ENCODE measurements around the gene EIF4G1. TPM values are rescaled to one million over a fixed set of nuclear protein-coding genes. Genes with fewer than 3 reads are reported as not detected.

Gene EIF4G1
- total RNA-seq, 1 experiment from 2014 or later: 532 TPM

DNA sequence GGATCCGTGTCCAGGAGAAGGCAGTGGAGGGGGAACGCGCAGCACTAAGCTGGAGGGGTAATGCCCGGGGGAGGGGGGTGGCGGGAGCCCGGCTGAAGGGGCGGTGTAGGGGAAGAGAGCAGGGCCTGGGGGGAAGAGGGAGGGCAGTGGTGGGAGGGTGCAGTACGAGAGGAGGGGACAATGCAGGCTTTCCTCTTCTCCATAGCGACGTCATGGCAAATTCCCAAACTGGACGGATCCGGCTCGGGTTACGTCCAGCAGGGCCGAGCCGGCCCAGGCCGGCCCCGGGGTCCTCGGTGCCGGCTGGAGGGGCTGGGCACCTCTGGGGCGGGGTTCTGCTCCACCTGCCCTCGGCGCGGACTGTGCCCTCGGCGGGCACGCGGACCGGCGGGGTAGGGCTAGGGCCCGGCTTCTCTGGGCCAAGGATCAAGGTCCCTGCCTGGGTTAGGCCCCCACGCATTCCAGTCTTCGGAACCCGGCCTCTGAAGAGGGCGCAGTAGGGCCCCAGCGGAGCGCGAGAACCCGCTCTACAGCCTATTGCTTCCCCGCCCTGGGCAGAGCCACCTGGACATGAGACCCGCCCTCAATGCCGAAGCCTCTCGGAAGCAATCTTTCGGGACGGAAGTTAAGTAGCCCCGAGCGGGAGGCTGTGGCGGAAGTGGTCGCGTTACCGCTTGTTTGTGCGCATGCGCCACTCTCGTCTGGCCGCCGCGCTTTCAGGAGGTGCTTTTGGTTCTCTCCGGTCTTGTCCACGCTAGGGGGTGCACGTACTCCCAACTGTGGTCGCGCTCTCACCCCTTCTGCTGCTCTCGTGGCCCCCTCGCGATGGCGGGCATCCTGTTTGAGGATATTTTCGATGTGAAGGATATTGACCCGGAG lies 48.5 kb downstream of the EIF4G1 start:
- no peak overlapping the region for H2BK20ac ChIP-seq (ENCODE audit: low read depth, low read length, poor library complexity, severe bottlenecking)
- H3K4me2 ChIP-seq (ENCODE audit: insufficient read depth, insufficient read length, low read length): peak overlapping the region; percentile 75
- H3K56ac ChIP-seq (ENCODE audit: insufficient read length, low read depth, low read length): no peak overlapping the region
- Mint-ChIP-seq H3K4me3 (peak overlapping the region; percentile 96 to 98), H3K36me3 (ENCODE audit: insufficient read depth in 1 of 3, low read depth in 3 of 3) (peaks cover 33 to 49% (median 46%) of the 10 kb centered on the region in 3 experiments; a peak in 6 of 7 replicates), H3K27ac (peak overlapping the region; percentile 94 to 98 (median 97)), H3K9me3 (no peaks in the 10 kb centered on the region), H3K4me1 (peaks cover 23 to 26% of the 10 kb centered on the region in 2 experiments), H3K27me3 (ENCODE audit: low read depth) (peaks cover 8% of the 10 kb centered on the region)
- no peak overlapping the region for H4K8ac ChIP-seq (replicated peaks; ENCODE audit: insufficient read length, low read depth, low read length)
- H2AFZ ChIP-seq (ENCODE audit: low read length): no peak overlapping the region
- H3K79me2 ChIP-seq (ENCODE audit: insufficient read depth, low read length): no peaks in the 10 kb centered on the region; the same call in 1 of the 2 replicates
- no peak overlapping the region for H2AK5ac ChIP-seq (ENCODE audit: insufficient read length, low read length)
- TF ChIP-seq, protein P1, sequence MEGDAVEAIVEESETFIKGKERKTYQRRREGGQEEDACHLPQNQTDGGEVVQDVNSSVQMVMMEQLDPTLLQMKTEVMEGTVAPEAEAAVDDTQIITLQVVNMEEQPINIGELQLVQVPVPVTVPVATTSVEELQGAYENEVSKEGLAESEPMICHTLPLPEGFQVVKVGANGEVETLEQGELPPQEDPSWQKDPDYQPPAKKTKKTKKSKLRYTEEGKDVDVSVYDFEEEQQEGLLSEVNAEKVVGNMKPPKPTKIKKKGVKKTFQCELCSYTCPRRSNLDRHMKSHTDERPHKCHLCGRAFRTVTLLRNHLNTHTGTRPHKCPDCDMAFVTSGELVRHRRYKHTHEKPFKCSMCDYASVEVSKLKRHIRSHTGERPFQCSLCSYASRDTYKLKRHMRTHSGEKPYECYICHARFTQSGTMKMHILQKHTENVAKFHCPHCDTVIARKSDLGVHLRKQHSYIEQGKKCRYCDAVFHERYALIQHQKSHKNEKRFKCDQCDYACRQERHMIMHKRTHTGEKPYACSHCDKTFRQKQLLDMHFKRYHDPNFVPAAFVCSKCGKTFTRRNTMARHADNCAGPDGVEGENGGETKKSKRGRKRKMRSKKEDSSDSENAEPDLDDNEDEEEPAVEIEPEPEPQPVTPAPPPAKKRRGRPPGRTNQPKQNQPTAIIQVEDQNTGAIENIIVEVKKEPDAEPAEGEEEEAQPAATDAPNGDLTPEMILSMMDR (conservative IDR thresholded peaks at IDR 0.05): peak; percentile 65
- peak overlapping the region; percentile 62 for H2BK120ac ChIP-seq (ENCODE audit: low read depth, low read length, poor library complexity, severe bottlenecking)
- H3K79me1 ChIP-seq (ENCODE audit: insufficient read depth, low read depth, low read length, poor library complexity, severe bottlenecking): no peaks in the 10 kb centered on the region
- peak overlapping the region; percentile 55 for H3K27ac ChIP-seq (ENCODE audit: insufficient read length, low read depth, low read length)
- no peak overlapping the region for H2BK5ac ChIP-seq (ENCODE audit: insufficient read length, low read length)
- H4K91ac ChIP-seq (ENCODE audit: insufficient read length, low read depth, low read length): no peak overlapping the region
- no peak overlapping the region; the same call in 1 of the 2 replicates for H3K4ac ChIP-seq (ENCODE audit: low read depth, low read length)
- H4K5ac ChIP-seq (ENCODE audit: insufficient read length, low read depth, low read length): no peak overlapping the region
- no peaks in the 10 kb centered on the region; the same call in 1 of the 2 replicates for H3K27me3 ChIP-seq (ENCODE audit: insufficient read depth, low read length)
- peak overlapping the region; percentile 90 for H3K14ac ChIP-seq (ENCODE audit: insufficient read depth, low read length)
- WGBS (ENCODE audit: extremely low coverage, insufficient read length, low lambda C conversion rate): no CpG with 5 or more reads among the region's 68 CpGs
- H3K23ac ChIP-seq (ENCODE audit: insufficient read length, low read depth, low read length): no peak overlapping the region
- peak overlapping the region; percentile 67 for H3K9ac ChIP-seq (ENCODE audit: extremely low read depth, insufficient read length, low read length)
- peak overlapping the region; percentile 84 for H3K18ac ChIP-seq (ENCODE audit: insufficient read length, low read depth, low read length)
- H3K23me2 ChIP-seq (ENCODE audit: insufficient read length, low read depth, low read length, poor library complexity, severe bottlenecking): peaks cover 25% of the 10 kb centered on the region
- H3K9me3 ChIP-seq (ENCODE audit: control insufficient read depth, low read depth, low read length): no peaks in the 10 kb centered on the region
- no peak overlapping the region for H3T11ph ChIP-seq (ENCODE audit: low read length)
- H2BK15ac ChIP-seq (ENCODE audit: low read depth, low read length): no peak overlapping the region
- peaks cover 2% of the 10 kb centered on the region for H4K20me1 ChIP-seq (ENCODE audit: control insufficient read depth, insufficient read depth, insufficient read length)
- no peak overlapping the region for H2BK12ac ChIP-seq (ENCODE audit: insufficient read length, low read depth, low read length)
- DNase-seq: peak; percentile 98
- peaks cover 2% of the 10 kb centered on the region; the same call in 1 of the 2 replicates for H3K4me1 ChIP-seq (ENCODE audit: insufficient read depth, low read length)
